Spleen (tissue), 11 donors: ENCODE data around the gene BABAM2. TPM values are rescaled to one million over a fixed set of nuclear protein-coding genes. Genes with fewer than 3 reads are reported as not detected.

Experiments used
- DNase-seq: peaks from one replicate; pipeline ENCODE4 v3.0.0-alpha.2; 2020
- H3K27ac ChIP-seq, 8 donors: fragments of 200-600 bp; sonication (generic) in 7 of 8; 1 replicate in 4 of 8; 2 replicates in 4 of 8; pipeline versions ENCODE4 v1.5.0 to v1.8.0; 2016 to 2021; ENCODE audit warnings: inconsistent platforms in 4 of 8, mild to moderate bottlenecking in 4 of 8, moderate library complexity in 1 of 8
- H3K27me3 ChIP-seq, 7 donors: fragments of 200-600 bp; sonication (generic) in 6 of 7; replicated peaks in 1 of 7; 1 replicate in 4 of 7; 2 replicates in 3 of 7; pipeline versions ENCODE4 v1.5.0 to v1.8.0; 2016 to 2021; ENCODE audit warnings: inconsistent platforms in 3 of 7, mild to moderate bottlenecking in 1 of 7
- H3K36me3 ChIP-seq, 6 donors: fragments of 200-600 bp; sonication (generic) in 5 of 6; 1 replicate in 4 of 6; 2 replicates in 2 of 6; pipeline versions ENCODE4 v1.5.0 to v1.8.0; 2016 to 2021; ENCODE audit warnings: inconsistent platforms in 2 of 6
- H3K4me1 ChIP-seq, 6 donors: fragments of 200-600 bp; sonication (generic) in 5 of 6; 1 replicate in 3 of 6; 2 replicates in 3 of 6; pipeline versions ENCODE4 v1.5.0 to v1.8.0; 2016 to 2021; ENCODE audit warnings: inconsistent platforms in 3 of 6
- H3K4me3 ChIP-seq, 8 donors: fragments of 200-600 bp; sonication (generic) in 7 of 8; 1 replicate in 4 of 8; 2 replicates in 4 of 8; pipeline versions ENCODE4 v1.5.0 to v1.8.0; 2016 to 2021; ENCODE audit warnings: inconsistent platforms in 4 of 8, mild to moderate bottlenecking in 4 of 8, moderate library complexity in 2 of 8
- H3K9me3 ChIP-seq, 8 donors: fragments of 200-600 bp; sonication (generic) in 7 of 8; 1 replicate in 4 of 8; 2 replicates in 4 of 8; pipeline versions ENCODE4 v1.5.0 to v1.8.0; 2016 to 2021; ENCODE audit warnings: inconsistent platforms in 4 of 8
- CTCF ChIP-seq, 11 experiments: fragments of 200-600 bp in 7 of 11; fragments of 450-650 bp in 4 of 11; sonication (generic) in 4 of 11; IDR thresholded peaks in 8 of 11; conservative IDR thresholded peaks in 3 of 11; 1 replicate in 7 of 11; 2 replicates in 4 of 11; pipeline versions ENCODE4 v1.4.0 to v1.8.0; 2016 to 2021; ENCODE audit warnings: antibody characterized with exemption in 11 of 11, inconsistent platforms in 4 of 11, mild to moderate bottlenecking in 1 of 11
- POLR2A ChIP-seq, 3 donors: fragments of 450-650 bp; IDR thresholded peaks; one replicate each; pipeline ENCODE4 v1.5.1; 2017; ENCODE audit warnings: antibody characterized with exemption in 3 of 3, mild to moderate bottlenecking in 1 of 3
- POLR2AphosphoS5 ChIP-seq, 3 donors: sonication (generic); formaldehyde crosslinking; IDR thresholded peaks; one replicate each; pipeline ENCODE4 v1.5.1; 2017; ENCODE audit warnings: antibody characterized with exemption in 3 of 3
- WGBS, 5 donors: extraction: QIAGEN DNeasy Blood & Tissue Kit in 3 of 5; methylation state at CpG; one replicate each; pipeline versions ENCODE4 v1.1.5 to v1.1.7; 2013 to 2018; 5-methylcytosine and 5-hydroxymethylcytosine counted together
- intact Hi-C: fragments of 100-400 bp; cut with DNase I; formaldehyde crosslinking; loops from one replicate; pipeline ENCODE4 v1.15.0; 2023; ENCODE audit warnings: low total_unique reads
- polyA plus RNA-seq, 3 donors: library from polyadenylated mRNA; stranded (reverse); fragments of 200-250 nt; gene quantifications; one replicate each; pipeline ENCODE4 v1.2.1, GENCODE V29; 2013
- total RNA-seq, 7 donors: library from RNA; depleted of rRNA in 3 of 7; stranded (reverse); fragments of >200 nt in 3 of 7; fragmentation: NEBNext Ultra II Directional in 4 of 7; extraction: Animal tissue kit (Norgen Biotek cat#: 25700) in 4 of 7; gene quantifications; one replicate each; pipeline versions ENCODE4 v1.1.0 to v1.2.1, GENCODE V29; 2016 to 2021
- donor health status: healthy with polysubstance abuse.
- donor health status: DM: no; HTN: no; CAD: no; lungs with moderate emphysema.
- donor health status: DM: no; HTN: no; CAD: no.
- donor health status: Bipolar disorder and iron deficiency.
- donor health status: healthy.
- donor health status: DM: no; HTN: no; CAD: no.
- donor health status: DM: yes; HTN: yes; CAD: no.

Gene BABAM2
- total and polyA plus RNA-seq, 10 donors, result 16.1 to 70.1 (median 55.0) TPM

- H3K4me3 ChIP-seq, result peak overlapping the region in 1 of 8 donors; percentile 6
- no peak for TF ChIP-seq POLR2A (IDR thresholded peaks at IDR 0.05)
- TF ChIP-seq CTCF (IDR thresholded peaks at IDR 0.05 in 8 of 11, conservative IDR thresholded peaks at IDR 0.05 in 3 of 11), result peak in 6 of 11 experiments; percentile 13 to 44 (median 25)
- peak in 1 of 3 donors; percentile 84 for TF ChIP-seq POLR2AphosphoS5 (IDR thresholded peaks at IDR 0.05)
- H3K36me3 ChIP-seq, result no peaks in the 10 kb centered on the region
- peaks cover 0 to 5% (median 0%) of the 10 kb centered on the region in 8 donors for H3K9me3 ChIP-seq
- WGBS, 5 donors, result 0 to 8% (median 5%) methylated on average over 2 of the region's 2 CpGs
- H3K4me1 ChIP-seq, result peaks cover 18 to 88% (median 53%) of the 10 kb centered on the region in 6 donors
- no peak for DNase-seq
- peak overlapping the region in 7 of 8 donors; percentile 56 to 83 (median 76) for H3K27ac ChIP-seq
- no peaks in the 10 kb centered on the region for H3K27me3 ChIP-seq
- intact Hi-C loops, result no loop called here
Observed at GRCh38 chr2:27954771-27955383, 64.3 kb downstream of the BABAM2 start.

- Histone ChIP-seq H3K27ac (peak overlapping the region in 7 of 8 donors; percentile 56 to 83 (median 76)), H3K4me3 (peak overlapping the region in 1 of 8 donors; percentile 6), H3K4me1 (peaks cover 24 to 88% (median 60%) of the 10 kb centered on the region in 6 donors), H3K36me3 (no peaks in the 10 kb centered on the region), H3K9me3 (peaks cover 0 to 5% (median 0%) of the 10 kb centered on the region in 8 donors), H3K27me3 (no peaks in the 10 kb centered on the region)
- 43 to 52% (median 44%) methylated on average over 5 of the region's 5 CpGs for WGBS, 5 donors
- TF ChIP-seq POLR2A (IDR thresholded peaks at IDR 0.05) (no peak), POLR2AphosphoS5 (IDR thresholded peaks at IDR 0.05) (no peak), CTCF (IDR thresholded peaks at IDR 0.05 in 8 of 11, conservative IDR thresholded peaks at IDR 0.05 in 3 of 11) (no peak)
- DNase-seq, result no peak
- intact Hi-C loops, result no loop called here
Observed at GRCh38 chr2:27955384-27956161, 65.0 kb downstream of the BABAM2 start.

GRCh38 chr2:27956888-27957287 is 66.4 kb downstream of the BABAM2 start:
- peak overlapping the region in 7 of 8 donors; percentile 28 to 83 (median 76) for H3K27ac ChIP-seq
- H3K36me3 ChIP-seq, result no peaks in the 10 kb centered on the region
- DNase-seq, result no peak
- H3K9me3 ChIP-seq, result peaks cover 0 to 4% (median 0%) of the 10 kb centered on the region in 8 donors
- H3K4me3 ChIP-seq, result peak overlapping the region in 1 of 8 donors; percentile 27
- no peaks in the 10 kb centered on the region for H3K27me3 ChIP-seq
- peaks cover 24 to 90% (median 65%) of the 10 kb centered on the region in 6 donors for H3K4me1 ChIP-seq
- intact Hi-C loops, result no loop called here
- WGBS, 5 donors, result 47 to 74% (median 60%) methylated on average over 2 of the region's 2 CpGs
- no peak for TF ChIP-seq POLR2A (IDR thresholded peaks at IDR 0.05)
- no peak for TF ChIP-seq POLR2AphosphoS5 (IDR thresholded peaks at IDR 0.05)
- no peak for TF ChIP-seq CTCF (IDR thresholded peaks at IDR 0.05 in 8 of 11, conservative IDR thresholded peaks at IDR 0.05 in 3 of 11)
